ENCODE results near the gene AQP3.

AQP3 gene

GRCh38 chr9:33452828-33453271, 5.5 kb upstream of the AQP3 start:
- TF ChIP-seq, protein P1, sequence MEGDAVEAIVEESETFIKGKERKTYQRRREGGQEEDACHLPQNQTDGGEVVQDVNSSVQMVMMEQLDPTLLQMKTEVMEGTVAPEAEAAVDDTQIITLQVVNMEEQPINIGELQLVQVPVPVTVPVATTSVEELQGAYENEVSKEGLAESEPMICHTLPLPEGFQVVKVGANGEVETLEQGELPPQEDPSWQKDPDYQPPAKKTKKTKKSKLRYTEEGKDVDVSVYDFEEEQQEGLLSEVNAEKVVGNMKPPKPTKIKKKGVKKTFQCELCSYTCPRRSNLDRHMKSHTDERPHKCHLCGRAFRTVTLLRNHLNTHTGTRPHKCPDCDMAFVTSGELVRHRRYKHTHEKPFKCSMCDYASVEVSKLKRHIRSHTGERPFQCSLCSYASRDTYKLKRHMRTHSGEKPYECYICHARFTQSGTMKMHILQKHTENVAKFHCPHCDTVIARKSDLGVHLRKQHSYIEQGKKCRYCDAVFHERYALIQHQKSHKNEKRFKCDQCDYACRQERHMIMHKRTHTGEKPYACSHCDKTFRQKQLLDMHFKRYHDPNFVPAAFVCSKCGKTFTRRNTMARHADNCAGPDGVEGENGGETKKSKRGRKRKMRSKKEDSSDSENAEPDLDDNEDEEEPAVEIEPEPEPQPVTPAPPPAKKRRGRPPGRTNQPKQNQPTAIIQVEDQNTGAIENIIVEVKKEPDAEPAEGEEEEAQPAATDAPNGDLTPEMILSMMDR (conservative IDR thresholded peaks at IDR 0.05; ENCODE audit: low read depth, low read length): peak; percentile 86
- no peak overlapping the region for H3K9ac ChIP-seq
- H3K27me3 ChIP-seq (ENCODE audit: insufficient read depth, low read depth): no peaks in the 10 kb centered on the region
- no peak overlapping the region for H3K4me3 ChIP-seq (IDR thresholded peaks at IDR 0.05; ENCODE audit: insufficient read depth, low read depth, low read length)
- peak overlapping the region; percentile 60; the same call in 1 of the 2 replicates for H3K4me2 ChIP-seq
- H3K4me1 ChIP-seq (ENCODE audit: low read depth, poor library complexity, severe bottlenecking): peaks cover 52% of the 10 kb centered on the region
- no peaks in the 10 kb centered on the region for H3K36me3 ChIP-seq (ENCODE audit: insufficient read depth)
- H3K79me2 ChIP-seq (ENCODE audit: insufficient read depth, low read depth): no peaks in the 10 kb centered on the region
- H4K20me1 ChIP-seq (ENCODE audit: insufficient read depth): no peaks in the 10 kb centered on the region
- peak overlapping the region; percentile 57; the same call in 1 of the 2 replicates for H3K27ac ChIP-seq
- H2AFZ ChIP-seq (ENCODE audit: low read depth): peak overlapping the region; percentile 15; the same call in 1 of the 2 replicates

- H3K4me3 ChIP-seq (IDR thresholded peaks at IDR 0.05; ENCODE audit: insufficient read depth, low read depth, low read length): no peak overlapping the region
- no peaks in the 10 kb centered on the region for H3K36me3 ChIP-seq (ENCODE audit: insufficient read depth)
- H3K4me1 ChIP-seq (ENCODE audit: low read depth, poor library complexity, severe bottlenecking): peaks cover 56% of the 10 kb centered on the region
- H3K4me2 ChIP-seq: no peak overlapping the region
- H3K9ac ChIP-seq: no peak overlapping the region
- H3K79me2 ChIP-seq (ENCODE audit: insufficient read depth, low read depth): 0 out of 2 replicates have a peak, but pooled peaks cover 1% of the 10 kb centered on the region
- no peaks in the 10 kb centered on the region for H3K27me3 ChIP-seq (ENCODE audit: insufficient read depth, low read depth)
- no peaks in the 10 kb centered on the region for H4K20me1 ChIP-seq (ENCODE audit: insufficient read depth)
- no peak overlapping the region for H2AFZ ChIP-seq (ENCODE audit: low read depth)
- TF ChIP-seq, protein P1 (conservative IDR thresholded peaks at IDR 0.05; ENCODE audit: low read depth, low read length): no peak
- H3K27ac ChIP-seq: no peak overlapping the region
Observed at GRCh38 chr9:33450621-33451146, 3.3 kb upstream of the AQP3 start.

DNA sequence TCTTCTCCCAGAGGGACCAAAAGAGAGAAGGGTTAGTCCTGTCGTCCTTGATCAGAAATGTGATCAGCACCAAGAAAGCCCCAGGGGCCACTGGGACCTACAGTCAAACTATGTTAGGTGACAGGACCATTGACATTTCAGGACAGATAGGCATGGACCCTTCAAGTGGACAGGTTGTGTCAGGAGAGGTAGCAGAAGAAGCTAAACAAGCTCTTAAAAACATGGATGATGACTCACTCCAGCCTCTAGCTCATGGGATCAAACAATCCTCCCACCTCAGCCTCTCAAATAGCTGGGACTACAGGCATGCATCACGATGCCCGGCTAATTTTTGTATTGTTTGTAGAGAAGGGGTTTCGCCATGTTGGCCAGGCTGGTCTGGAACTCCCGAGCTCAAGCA, 2.3 kb upstream of the AQP3 start:
- H3K4me2 ChIP-seq: no peak overlapping the region
- H4K20me1 ChIP-seq (ENCODE audit: insufficient read depth): no peaks in the 10 kb centered on the region
- H3K36me3 ChIP-seq (ENCODE audit: insufficient read depth): no peaks in the 10 kb centered on the region
- no peak overlapping the region for H2AFZ ChIP-seq (ENCODE audit: low read depth)
- H3K27ac ChIP-seq: no peak overlapping the region
- no peak overlapping the region for H3K4me3 ChIP-seq (IDR thresholded peaks at IDR 0.05; ENCODE audit: insufficient read depth, low read depth, low read length)
- H3K9ac ChIP-seq: no peak overlapping the region
- H3K4me1 ChIP-seq (ENCODE audit: low read depth, poor library complexity, severe bottlenecking): peaks cover 58% of the 10 kb centered on the region
- TF ChIP-seq, protein P1 (conservative IDR thresholded peaks at IDR 0.05; ENCODE audit: low read depth, low read length): no peak
- 0 out of 2 replicates have a peak, but pooled peaks cover 3% of the 10 kb centered on the region for H3K79me2 ChIP-seq (ENCODE audit: insufficient read depth, low read depth)
- no peaks in the 10 kb centered on the region for H3K27me3 ChIP-seq (ENCODE audit: insufficient read depth, low read depth)

GRCh38 chr9:33447799-33448553, 583 bp upstream of the AQP3 start:
- H4K20me1 ChIP-seq (ENCODE audit: insufficient read depth): no peaks in the 10 kb centered on the region
- H3K36me3 ChIP-seq (ENCODE audit: insufficient read depth): no peaks in the 10 kb centered on the region
- H3K4me2 ChIP-seq: peak overlapping the region; percentile 92
- peak overlapping the region; percentile 88 for H2AFZ ChIP-seq (ENCODE audit: low read depth)
- H3K79me2 ChIP-seq (ENCODE audit: insufficient read depth, low read depth): 0 out of 2 replicates have a peak, but pooled peaks cover 3% of the 10 kb centered on the region
- peaks cover 42% of the 10 kb centered on the region for H3K4me1 ChIP-seq (ENCODE audit: low read depth, poor library complexity, severe bottlenecking)
- H3K27ac ChIP-seq: peak overlapping the region; percentile 89
- TF ChIP-seq, protein P1 (conservative IDR thresholded peaks at IDR 0.05; ENCODE audit: low read depth, low read length): no peak
- H3K4me3 ChIP-seq (IDR thresholded peaks at IDR 0.05; ENCODE audit: insufficient read depth, low read depth, low read length): no peak overlapping the region
- no peaks in the 10 kb centered on the region for H3K27me3 ChIP-seq (ENCODE audit: insufficient read depth, low read depth)
- H3K9ac ChIP-seq: peak overlapping the region; percentile 74; the same call in 1 of the 2 replicates
